Measurements from ENCODE around the gene KMT2B. TPM values are rescaled to one million over a fixed set of nuclear protein-coding genes. Genes with fewer than 3 reads are reported as not detected.
"Not testable (repeated sequence)": the region's sequence is repeated elsewhere in the genome, so short reads cannot be mapped to it uniquely, and the experiment has no call there.

KMT2B gene
- polyA plus RNA-seq, 12 donors = 14.2 to 29.8 (median 19.9) TPM; not detected in 1

- no peak for DNase-seq
Measured at GRCh38 chr19:35754370-35755130, 36.7 kb downstream of the KMT2B start.

- no peak for DNase-seq
Measured at GRCh38 chr19:35755131-35755549, 37.3 kb downstream of the KMT2B start.

GRCh38 chr19:35755550-35756376, 38.0 kb downstream of the KMT2B start:
- peak; percentile 84 for DNase-seq

GRCh38 chr19:35756377-35757230, 38.8 kb downstream of the KMT2B start, which contains the start of gene HSPB6:
HSPB6 (minus strand) TSS chr19:35757029; CDS start chr19:35757008, 21 bp downstream.
- DNase-seq = peak; percentile 45

GRCh38 chr19:35757231-35757748, 39.5 kb downstream of the KMT2B start:
- DNase-seq = peak; percentile 97

- peak; percentile 99 for DNase-seq
Measured at GRCh38 chr19:35757749-35758608, 40.2 kb downstream of the KMT2B start, which contains the start of gene PROSER3. PROSER3 (plus strand) TSS chr19:35758176; CDS start chr19:35758216, 40 bp downstream.

GRCh38 chr19:35759697-35760096, 41.9 kb downstream of the KMT2B start:
- no peak for DNase-seq

GRCh38 chr19:35760711-35761349, 43.0 kb downstream of the KMT2B start:
- no peak for DNase-seq

GRCh38 chr19:35764432-35765315, 46.9 kb downstream of the KMT2B start:
- no peak for DNase-seq

- DNase-seq = no peak
Measured at GRCh38 chr19:35766571-35767104, 48.8 kb downstream of the KMT2B start.

- no peak for DNase-seq
Measured at GRCh38 chr19:35767288-35768081, 49.7 kb downstream of the KMT2B start.

- DNase-seq = no peak
Measured at GRCh38 chr19:35768082-35768421, 50.2 kb downstream of the KMT2B start.

GRCh38 chr19:35772362-35772761, 54.6 kb downstream of the KMT2B start:
- not testable (repeated sequence) for DNase-seq

- no peak for DNase-seq
Measured at GRCh38 chr19:35773020-35773806, 55.4 kb downstream of the KMT2B start.

GRCh38 chr19:35774274-35775045, 56.7 kb downstream of the KMT2B start:
- no peak for DNase-seq

- DNase-seq = no peak
Measured at GRCh38 chr19:35775046-35775297, 57.2 kb downstream of the KMT2B start.
